ENCODE data around the gene NCAPD3.
"Not testable (repeated sequence)": the region's sequence is repeated elsewhere in the genome, so short reads cannot be mapped to it uniquely, and the experiment has no call there.

Gene NCAPD3

GRCh38 chr11:134131628-134132244 lies 92.0 kb downstream of the NCAPD3 start:
- no peak for DNase-seq (ENCODE audit: low spot score)

DNA sequence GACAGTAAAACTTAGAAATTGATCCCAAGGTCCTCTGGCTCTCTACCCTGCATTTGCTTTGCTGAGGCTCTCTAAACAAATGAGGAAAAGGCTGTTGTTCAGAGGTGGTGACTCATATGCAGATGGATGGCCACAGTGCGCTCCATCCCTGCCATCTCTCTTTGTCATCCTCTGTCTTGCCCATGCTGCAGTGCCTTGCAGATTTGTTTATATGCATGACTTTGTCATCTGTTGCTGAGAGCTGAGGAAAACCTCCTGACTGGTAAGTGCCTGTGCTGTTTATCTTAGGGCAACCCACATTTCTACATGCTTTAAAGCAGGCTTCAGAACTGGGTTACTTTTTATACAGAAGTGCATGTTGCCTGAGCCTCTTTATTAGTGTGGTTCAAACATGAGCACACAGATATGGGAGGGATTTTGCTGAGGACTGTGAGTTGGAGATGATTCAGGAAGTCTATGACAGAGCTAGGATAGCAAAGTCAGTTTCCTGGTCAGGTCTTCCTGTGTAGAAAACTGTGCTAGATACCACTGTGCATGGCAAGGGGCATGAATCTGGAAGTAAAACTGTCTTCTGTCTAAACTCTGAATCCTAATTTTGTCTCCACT lies 97.4 kb downstream of the NCAPD3 start:
- DNase-seq (ENCODE audit: low spot score), result peak; percentile 94

GRCh38 chr11:134125507-134125906 lies 98.3 kb downstream of the NCAPD3 start:
- DNase-seq (ENCODE audit: low spot score), result no peak

- DNase-seq (ENCODE audit: low spot score), result peak; percentile 45
Observed at GRCh38 chr11:134124660-134125451, 98.9 kb downstream of the NCAPD3 start.

DNA sequence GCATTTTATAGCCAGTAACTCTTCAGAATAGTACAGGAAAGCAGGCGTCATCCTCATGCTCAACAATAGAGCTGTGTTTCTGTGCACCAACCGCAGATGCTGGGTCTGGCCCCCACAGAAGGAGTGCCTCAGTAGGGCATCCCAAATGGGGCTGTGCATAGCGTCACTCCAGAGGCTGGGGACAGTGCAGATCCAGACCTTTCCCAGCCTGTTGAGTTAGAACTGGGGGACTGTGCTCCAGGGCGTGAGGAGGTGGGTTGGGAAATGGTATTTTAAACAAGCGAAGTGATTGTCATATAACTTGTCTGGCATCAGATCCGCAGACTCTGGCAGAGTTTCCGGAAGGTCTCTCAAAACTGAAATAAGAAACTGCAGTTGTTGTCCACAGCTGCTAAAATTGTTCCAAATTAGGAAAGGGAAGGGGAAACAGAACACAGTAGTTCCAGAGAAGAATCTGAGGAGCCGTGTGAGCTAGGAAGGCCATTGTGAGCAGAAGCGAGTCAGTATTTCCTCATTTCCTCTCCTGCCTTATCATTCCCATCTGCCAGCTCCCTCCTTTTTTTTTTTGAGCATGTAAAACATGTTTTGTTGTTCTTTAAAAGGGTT lies 102.7 kb downstream of the NCAPD3 start:
- DNase-seq (ENCODE audit: low spot score), result peak; percentile 47

GRCh38 chr11:134120143-134120850 lies 103.5 kb downstream of the NCAPD3 start:
- peak; percentile 81 for DNase-seq (ENCODE audit: low spot score)

DNA sequence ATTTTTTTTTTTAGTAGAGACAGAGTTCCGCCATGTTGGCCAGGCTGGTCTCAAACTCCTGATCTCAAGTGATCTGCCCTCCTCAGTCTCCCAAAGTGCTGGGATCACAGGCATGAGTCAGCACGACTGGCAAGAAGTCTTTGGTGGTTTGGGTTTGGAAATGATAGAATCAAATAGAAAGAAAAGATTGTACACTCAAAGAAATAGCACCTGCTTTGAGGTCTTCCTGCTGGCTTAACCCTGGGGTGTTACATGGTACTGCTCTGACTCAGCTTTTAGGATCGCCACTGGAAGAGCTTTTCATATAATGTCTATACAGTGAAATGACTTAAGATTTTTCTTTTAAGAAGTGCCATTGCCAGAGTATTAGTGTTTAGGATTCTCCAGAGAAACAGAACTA lies 104.7 kb downstream of the NCAPD3 start:
- no peak for DNase-seq (ENCODE audit: low spot score)

- DNase-seq (ENCODE audit: low spot score), result no peak
Observed at GRCh38 chr11:134118006-134118405, 105.8 kb downstream of the NCAPD3 start.

DNA sequence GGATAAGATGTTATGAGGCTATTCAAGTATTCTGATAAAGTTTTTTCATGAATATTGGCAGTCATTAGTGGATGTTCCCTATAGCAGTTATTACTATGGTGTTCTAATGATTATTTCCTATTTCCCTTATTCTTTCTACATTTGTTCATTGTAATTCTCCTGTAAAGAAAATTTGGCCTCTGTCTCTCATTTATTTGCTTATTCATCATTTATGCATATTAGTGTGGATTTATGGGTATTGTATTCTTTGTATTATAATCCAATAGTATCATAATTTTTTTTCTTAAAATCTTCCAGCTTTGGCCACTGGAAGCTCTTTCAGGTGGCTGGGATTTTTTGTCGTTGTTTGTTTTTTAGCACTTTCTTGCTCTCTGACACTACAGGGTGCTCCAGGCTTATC lies 107.6 kb downstream of the NCAPD3 start:
- no peak for DNase-seq (ENCODE audit: low spot score)

GRCh38 chr11:134113787-134114186 lies 110.0 kb downstream of the NCAPD3 start:
- not testable (repeated sequence) for DNase-seq (ENCODE audit: low spot score)

GRCh38 chr11:134110252-134110815 lies 113.4 kb downstream of the NCAPD3 start:
- DNase-seq (ENCODE audit: low spot score), result no peak
